NCI-H2196 (cell line): ENCODE measurements around the gene MROH2A.
"Not testable (repeated sequence)": the region's sequence is repeated elsewhere in the genome, so short reads cannot be mapped to it uniquely, and the experiment has no call there.

Experiments used
- DNase-seq: peaks from one replicate; lab custom pipeline; 2025; ENCODE audit not compliant: unreplicated experiment; lab: John Stamatoyannopoulos, UW

The MROH2A gene

GRCh38 chr2:233778030-233778429 is at the start of gene MROH2A:
TSS of gene MROH2A (plus strand) at chr2:233778330. CDS start at chr2:233779359, 1,029 bp downstream.
- no peak for DNase-seq

GRCh38 chr2:233728723-233729301 is 49.3 kb upstream of the MROH2A start, which contains the start of gene UGT1A3:
TSS of gene UGT1A3 (plus strand) at chr2:233729042. CDS start at chr2:233729127, 85 bp downstream.
- DNase-seq: no peak

GRCh38 chr2:233736868-233737653 is 41.1 kb upstream of the MROH2A start:
- not testable (repeated sequence) for DNase-seq

- no peak for DNase-seq
Measured at GRCh38 chr2:233740870-233741269, 37.3 kb upstream of the MROH2A start.

- no peak for DNase-seq
Measured at GRCh38 chr2:233743464-233744259, 34.5 kb upstream of the MROH2A start.

GRCh38 chr2:233745073-233745755 is 32.9 kb upstream of the MROH2A start:
- no peak for DNase-seq

- not testable (repeated sequence) for DNase-seq
Measured at GRCh38 chr2:233745838-233746237, 32.3 kb upstream of the MROH2A start.

- DNase-seq: no peak
Measured at GRCh38 chr2:233746475-233747282, 31.5 kb upstream of the MROH2A start.

GRCh38 chr2:233747283-233747544 is 30.9 kb upstream of the MROH2A start:
- DNase-seq: no peak

- DNase-seq: not testable (repeated sequence)
Measured at GRCh38 chr2:233750689-233751088, 27.4 kb upstream of the MROH2A start.

GRCh38 chr2:233751212-233752009 is 26.7 kb upstream of the MROH2A start:
- not testable (repeated sequence) for DNase-seq

GRCh38 chr2:233754872-233755611 is 23.1 kb upstream of the MROH2A start:
- DNase-seq: no peak

- no peak for DNase-seq
Measured at GRCh38 chr2:233756429-233757081, 21.6 kb upstream of the MROH2A start.

- DNase-seq: no peak
Measured at GRCh38 chr2:233758141-233758540, 20.0 kb upstream of the MROH2A start.

- no peak for DNase-seq
Measured at GRCh38 chr2:233758849-233759248, 19.3 kb upstream of the MROH2A start.

- DNase-seq: no peak
Measured at GRCh38 chr2:233760043-233760442, 18.1 kb upstream of the MROH2A start, which contains the start of gene UGT1A1. TSS of gene UGT1A1 (plus strand) at chr2:233760270. CDS start at chr2:233760288, 18 bp downstream.

- DNase-seq: no peak
Measured at GRCh38 chr2:233761040-233761769, 16.9 kb upstream of the MROH2A start.

GRCh38 chr2:233764264-233764663 is 13.9 kb upstream of the MROH2A start:
- no peak for DNase-seq
